DOHH2 (cell line): ENCODE measurements around the gene GAD1.

Experiments used
- EZH2phosphoT487 ChIP-seq: fragments of 200-600 bp; sonication (generic); IDR thresholded peaks from 2 replicates; pipeline ENCODE4 v1.6.1; 2017; ENCODE audit warnings: borderline replicate concordance, mild to moderate bottlenecking, antibody characterized with exemption, low read length, moderate library complexity, mixed read lengths
- TF ChIP-seq, protein P1 (sequence below): fragments of 200-600 bp; sonication (generic); IDR thresholded peaks from one replicate; pipeline ENCODE4 v1.5.1; 2014; ENCODE audit warnings: antibody characterized with exemption, mild to moderate bottlenecking, low read depth, low read length; ENCODE audit not compliant: poor library complexity, severe bottlenecking

DNA sequence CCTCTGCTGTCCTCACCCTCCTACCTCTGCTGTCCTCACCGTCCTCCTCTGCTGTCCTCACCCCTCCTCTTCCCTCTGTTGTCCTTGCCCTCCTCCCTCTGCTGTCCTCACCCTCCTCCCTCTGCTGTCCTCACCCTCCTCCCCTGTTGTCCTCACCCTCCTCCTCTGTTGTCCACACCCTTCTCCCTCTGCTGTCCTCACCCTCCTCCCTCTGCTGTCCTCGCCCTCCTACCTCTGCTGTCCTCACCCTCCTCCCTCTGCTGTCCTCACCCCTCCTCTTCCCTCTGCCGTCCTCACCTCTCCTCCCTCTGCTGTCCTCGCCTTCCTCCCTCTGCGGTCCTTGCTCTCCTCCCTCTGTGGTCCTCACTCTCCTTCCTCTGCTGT lies 11.8 kb downstream of the GAD1 start:
- TF ChIP-seq, protein P1, sequence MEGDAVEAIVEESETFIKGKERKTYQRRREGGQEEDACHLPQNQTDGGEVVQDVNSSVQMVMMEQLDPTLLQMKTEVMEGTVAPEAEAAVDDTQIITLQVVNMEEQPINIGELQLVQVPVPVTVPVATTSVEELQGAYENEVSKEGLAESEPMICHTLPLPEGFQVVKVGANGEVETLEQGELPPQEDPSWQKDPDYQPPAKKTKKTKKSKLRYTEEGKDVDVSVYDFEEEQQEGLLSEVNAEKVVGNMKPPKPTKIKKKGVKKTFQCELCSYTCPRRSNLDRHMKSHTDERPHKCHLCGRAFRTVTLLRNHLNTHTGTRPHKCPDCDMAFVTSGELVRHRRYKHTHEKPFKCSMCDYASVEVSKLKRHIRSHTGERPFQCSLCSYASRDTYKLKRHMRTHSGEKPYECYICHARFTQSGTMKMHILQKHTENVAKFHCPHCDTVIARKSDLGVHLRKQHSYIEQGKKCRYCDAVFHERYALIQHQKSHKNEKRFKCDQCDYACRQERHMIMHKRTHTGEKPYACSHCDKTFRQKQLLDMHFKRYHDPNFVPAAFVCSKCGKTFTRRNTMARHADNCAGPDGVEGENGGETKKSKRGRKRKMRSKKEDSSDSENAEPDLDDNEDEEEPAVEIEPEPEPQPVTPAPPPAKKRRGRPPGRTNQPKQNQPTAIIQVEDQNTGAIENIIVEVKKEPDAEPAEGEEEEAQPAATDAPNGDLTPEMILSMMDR, result no peak
- TF ChIP-seq EZH2phosphoT487, result no peak
